OCI-LY1 (cell line): ENCODE data around the gene TENM4.

ENCODE experiments used
- H2AFZ ChIP-seq: fragments of 200-600 bp; sonication (generic), shearing (Covaris generic); 2 replicates; pipeline ENCODE4 v1.6.0; 2014; ENCODE audit warnings: antibody characterized with exemption, mild to moderate bottlenecking, low read length
- H3F3A ChIP-seq: fragments of 200-600 bp; sonication (generic), shearing (Covaris generic); 2 replicates; pipeline ENCODE4 v1.6.0; 2014; ENCODE audit warnings: mild to moderate bottlenecking, antibody characterized with exemption, low read length, moderate library complexity; ENCODE audit not compliant: insufficient read depth
- H3K27ac ChIP-seq: fragments of 200-600 bp; sonication (generic); 2 replicates; pipeline ENCODE4 v1.5.1; 2014; ENCODE audit warnings: low read length, mixed run types, mild to moderate bottlenecking, low read depth; ENCODE audit not compliant: poor library complexity, severe bottlenecking
- H3K27me3 ChIP-seq: fragments of 200-600 bp; sonication (generic); 2 replicates; pipeline ENCODE4 v1.6.0; 2014; ENCODE audit warnings: antibody characterized with exemption, mild to moderate bottlenecking, low read length, moderate library complexity; ENCODE audit not compliant: insufficient read depth
- H3K36me3 ChIP-seq: fragments of 200-600 bp; sonication (generic); 2 replicates; pipeline ENCODE4 v1.6.1; 2014; ENCODE audit warnings: mild to moderate bottlenecking, antibody characterized with exemption, low read length, moderate library complexity, mixed read lengths; ENCODE audit not compliant: insufficient read depth
- H3K4me1 ChIP-seq: fragments of 200-600 bp; sonication (generic); 2 replicates; pipeline ENCODE4 v1.5.1; 2014; ENCODE audit warnings: mild to moderate bottlenecking, low read length, moderate library complexity; ENCODE audit not compliant: insufficient read depth, severe bottlenecking
- H3K4me2 ChIP-seq: fragments of 200-600 bp; sonication (generic), shearing (Covaris generic); 2 replicates; pipeline ENCODE4 v1.6.1; 2014; ENCODE audit warnings: low read length
- H3K4me3 ChIP-seq: fragments of 200-600 bp; sonication (generic); 2 replicates; pipeline ENCODE4 v1.5.1; 2014; ENCODE audit warnings: low read length, low read depth, mild to moderate bottlenecking, mixed read lengths; ENCODE audit not compliant: poor library complexity, severe bottlenecking
- H3K79me2 ChIP-seq: fragments of 200-600 bp; shearing (Covaris generic); 2 replicates; pipeline ENCODE4 v1.6.1; 2016; ENCODE audit warnings: mixed run types, low read length, mixed read lengths; ENCODE audit not compliant: insufficient read depth
- H3K9ac ChIP-seq: fragments of 200-600 bp; sonication (generic), shearing (Covaris generic); 2 replicates; pipeline ENCODE4 v1.6.1; 2014; ENCODE audit warnings: mild to moderate bottlenecking, low read length, mixed read lengths
- H3K9me2 ChIP-seq: fragments of 200-600 bp; sonication (generic), shearing (Covaris generic); 2 replicates; pipeline ENCODE4 v1.6.1; 2014; ENCODE audit warnings: low read depth, mild to moderate bottlenecking, low read length, mixed read lengths
- H3K9me3 ChIP-seq: fragments of 200-600 bp; shearing (Covaris generic); 2 replicates; pipeline ENCODE4 v1.6.1; 2014; ENCODE audit warnings: low read length, mixed read lengths
- H4K20me1 ChIP-seq: fragments of 200-600 bp; sonication (generic), shearing (Covaris generic); 2 replicates; pipeline ENCODE4 v1.6.0; 2016; ENCODE audit warnings: mild to moderate bottlenecking, low read length; ENCODE audit not compliant: insufficient read depth
- EZH2 ChIP-seq: fragments of 200-600 bp; sonication (generic), shearing (Covaris generic); IDR thresholded peaks from 2 replicates; pipeline ENCODE4 v1.8.0; 2017; ENCODE audit warnings: borderline replicate concordance, mixed run types, mild to moderate bottlenecking, antibody characterized with exemption, low read length, moderate library complexity, mixed read lengths
- TF ChIP-seq, protein P1 (sequence below): fragments of 200-600 bp; sonication (generic), shearing (Covaris generic); IDR thresholded peaks from 2 replicates; pipeline ENCODE4 v1.5.1; 2017; ENCODE audit warnings: mild to moderate bottlenecking, antibody characterized with exemption, low read length, moderate library complexity, mixed read lengths

The TENM4 gene

GRCh38 chr11:79265756-79266322 lies 175.0 kb downstream of the TENM4 start:
- H3K79me2 ChIP-seq, result no peaks in the 10 kb centered on the region
- H3K27ac ChIP-seq, result no peak overlapping the region
- no peaks in the 10 kb centered on the region for H3K9me2 ChIP-seq
- no peaks in the 10 kb centered on the region for H3K27me3 ChIP-seq
- no peak overlapping the region for H3K9ac ChIP-seq
- H4K20me1 ChIP-seq, result no peaks in the 10 kb centered on the region
- no peaks in the 10 kb centered on the region for H3K36me3 ChIP-seq
- H3K4me3 ChIP-seq, result no peak overlapping the region
- no peak overlapping the region for H3K4me2 ChIP-seq
- no peak for TF ChIP-seq EZH2
- TF ChIP-seq, protein P1, sequence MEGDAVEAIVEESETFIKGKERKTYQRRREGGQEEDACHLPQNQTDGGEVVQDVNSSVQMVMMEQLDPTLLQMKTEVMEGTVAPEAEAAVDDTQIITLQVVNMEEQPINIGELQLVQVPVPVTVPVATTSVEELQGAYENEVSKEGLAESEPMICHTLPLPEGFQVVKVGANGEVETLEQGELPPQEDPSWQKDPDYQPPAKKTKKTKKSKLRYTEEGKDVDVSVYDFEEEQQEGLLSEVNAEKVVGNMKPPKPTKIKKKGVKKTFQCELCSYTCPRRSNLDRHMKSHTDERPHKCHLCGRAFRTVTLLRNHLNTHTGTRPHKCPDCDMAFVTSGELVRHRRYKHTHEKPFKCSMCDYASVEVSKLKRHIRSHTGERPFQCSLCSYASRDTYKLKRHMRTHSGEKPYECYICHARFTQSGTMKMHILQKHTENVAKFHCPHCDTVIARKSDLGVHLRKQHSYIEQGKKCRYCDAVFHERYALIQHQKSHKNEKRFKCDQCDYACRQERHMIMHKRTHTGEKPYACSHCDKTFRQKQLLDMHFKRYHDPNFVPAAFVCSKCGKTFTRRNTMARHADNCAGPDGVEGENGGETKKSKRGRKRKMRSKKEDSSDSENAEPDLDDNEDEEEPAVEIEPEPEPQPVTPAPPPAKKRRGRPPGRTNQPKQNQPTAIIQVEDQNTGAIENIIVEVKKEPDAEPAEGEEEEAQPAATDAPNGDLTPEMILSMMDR, result no peak
- no peaks in the 10 kb centered on the region for H3K9me3 ChIP-seq
- H3K4me1 ChIP-seq, result no peaks in the 10 kb centered on the region
- H3F3A ChIP-seq, result no peaks in the 10 kb centered on the region
- no peak overlapping the region for H2AFZ ChIP-seq

DNA sequence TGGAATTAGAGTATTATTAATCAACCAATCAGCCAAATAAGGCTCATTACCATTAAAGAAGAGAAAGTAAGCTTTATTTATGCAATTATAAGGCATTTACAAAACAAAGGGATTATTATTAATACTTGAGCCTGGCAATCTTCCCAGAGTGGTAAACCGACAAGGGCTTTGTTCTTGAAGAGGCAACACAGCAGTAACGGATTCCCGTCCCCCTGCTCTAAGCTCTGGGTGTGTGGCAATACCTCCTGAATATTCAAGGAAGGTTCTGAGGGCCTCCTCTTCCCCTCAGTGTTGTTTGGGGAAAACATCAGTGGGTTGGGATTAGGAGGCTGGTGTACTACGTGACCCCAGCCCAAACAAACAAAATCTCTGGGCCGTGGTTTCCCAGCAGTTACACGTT lies 176.5 kb downstream of the TENM4 start:
- no peak overlapping the region for H3K9ac ChIP-seq
- H3K79me2 ChIP-seq, result no peaks in the 10 kb centered on the region
- no peak overlapping the region for H2AFZ ChIP-seq
- H3K36me3 ChIP-seq, result no peaks in the 10 kb centered on the region
- H3K9me2 ChIP-seq, result no peaks in the 10 kb centered on the region
- H3K9me3 ChIP-seq, result no peaks in the 10 kb centered on the region
- H4K20me1 ChIP-seq, result no peaks in the 10 kb centered on the region
- no peak overlapping the region for H3K4me3 ChIP-seq
- TF ChIP-seq, protein P1, result no peak
- TF ChIP-seq EZH2, result no peak
- no peaks in the 10 kb centered on the region for H3K4me1 ChIP-seq
- no peak overlapping the region for H3K27ac ChIP-seq
- H3K4me2 ChIP-seq, result no peak overlapping the region
- H3F3A ChIP-seq, result no peaks in the 10 kb centered on the region
- H3K27me3 ChIP-seq, result no peaks in the 10 kb centered on the region

- Histone ChIP-seq H3K4me1 (no peaks in the 10 kb centered on the region), H2AFZ (no peak overlapping the region), H3F3A (no peaks in the 10 kb centered on the region), H3K79me2 (no peaks in the 10 kb centered on the region), H3K36me3 (no peaks in the 10 kb centered on the region), H3K4me3 (no peak overlapping the region), H3K4me2 (no peak overlapping the region), H3K27me3 (no peaks in the 10 kb centered on the region), H3K9me2 (no peaks in the 10 kb centered on the region), H3K27ac (no peak overlapping the region), H3K9ac (no peak overlapping the region), H4K20me1 (no peaks in the 10 kb centered on the region), H3K9me3 (no peaks in the 10 kb centered on the region)
- TF ChIP-seq, protein P1, result no peak
- TF ChIP-seq EZH2, result no peak
These were observed 177.8 kb downstream of the TENM4 start for GRCh38 chr11:79263001-79263400.
